ENCODE measurements around the gene NXPE4. TPM values are rescaled to one million over a fixed set of nuclear protein-coding genes. Genes with fewer than 3 reads are reported as not detected.

Gene NXPE4
- total RNA-seq, 1 experiment from 2014 or later: not detected

DNA sequence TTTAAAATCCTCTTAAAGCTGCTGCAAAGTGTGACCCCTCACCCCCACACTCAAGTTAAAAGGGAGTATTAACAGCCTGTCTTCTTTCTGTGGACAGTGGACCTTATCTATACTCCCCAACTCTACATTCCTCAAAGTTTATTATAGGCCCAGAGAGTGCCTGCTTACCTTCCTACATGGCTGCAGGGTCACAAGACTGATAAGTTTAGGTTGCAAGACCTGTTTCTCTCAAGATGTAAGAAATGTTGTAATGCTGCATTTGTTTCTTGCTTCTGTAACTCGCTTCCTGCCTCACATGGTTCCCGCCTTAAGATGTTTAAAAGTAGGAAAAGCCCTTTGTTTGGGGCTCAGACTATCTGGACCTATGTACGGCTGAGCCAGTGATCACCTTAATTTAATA is 25.8 kb downstream of the NXPE4 start:
- in situ Hi-C loops (cut with HindIII; ENCODE audit: low sequenced_read_pairs): no loop called here
- no peak for DNase-seq (ENCODE audit: low spot score)

DNA sequence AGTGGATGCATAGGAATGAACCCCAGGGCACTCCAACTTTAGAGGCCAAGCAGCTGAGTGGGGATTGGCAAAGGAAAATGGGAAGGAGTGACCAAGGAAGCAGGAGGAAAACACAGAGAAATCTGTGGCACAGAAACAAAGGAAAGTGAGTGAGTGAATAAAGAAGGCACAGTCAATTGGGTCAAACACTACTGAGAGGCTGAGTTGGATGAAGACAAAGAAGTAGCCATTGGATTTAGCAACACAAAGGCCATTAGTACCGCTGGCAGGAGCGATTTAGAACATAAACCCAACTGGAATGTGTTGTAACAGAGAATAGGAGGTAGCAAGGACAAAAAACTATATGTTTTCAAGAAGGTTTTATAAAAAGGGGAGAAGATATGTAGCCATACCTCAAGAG is 29.3 kb downstream of the NXPE4 start:
- in situ Hi-C loops (cut with HindIII; ENCODE audit: low sequenced_read_pairs): no loop called here
- DNase-seq (ENCODE audit: low spot score): no peak

DNA sequence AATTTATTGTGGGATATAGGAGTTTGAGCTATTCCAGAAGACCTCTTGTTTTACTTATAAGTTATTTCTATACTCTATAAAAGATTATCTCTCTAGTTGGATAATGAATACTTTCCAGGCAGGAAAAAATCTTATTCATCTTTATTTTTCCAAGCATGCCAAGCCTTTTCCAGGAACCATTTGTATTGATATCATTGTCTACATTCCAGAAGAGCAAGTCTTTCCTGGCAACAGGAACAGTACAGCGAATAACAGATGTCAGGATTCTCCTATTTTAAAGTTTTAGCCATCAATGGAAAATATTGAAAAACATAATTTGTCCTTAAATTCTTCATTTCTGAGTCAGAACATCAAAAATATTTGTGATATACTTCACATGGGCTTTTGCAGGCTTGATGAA is 30.8 kb downstream of the NXPE4 start:
- in situ Hi-C loops (cut with HindIII; ENCODE audit: low sequenced_read_pairs): no loop called here
- no peak for DNase-seq (ENCODE audit: low spot score)

DNA sequence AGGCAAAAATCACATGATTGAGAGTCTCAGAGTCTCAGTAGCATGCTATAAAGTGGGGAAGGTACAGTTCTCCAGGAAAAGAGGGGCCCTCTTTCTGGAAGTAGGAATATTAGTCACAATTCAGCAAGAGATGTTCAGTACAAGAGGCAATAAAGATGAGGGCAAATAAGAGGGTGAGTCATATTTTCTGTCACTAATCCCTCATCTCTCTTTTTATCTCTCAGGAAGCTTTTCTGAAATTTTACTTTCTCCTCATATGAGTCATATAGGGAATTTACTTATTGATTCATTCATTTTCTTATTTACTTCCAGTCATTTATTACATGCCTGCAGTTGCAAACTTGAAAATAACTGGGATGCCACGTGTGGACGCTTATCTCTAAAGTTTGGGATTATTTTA is 32.5 kb downstream of the NXPE4 start:
- in situ Hi-C loops (cut with HindIII; ENCODE audit: low sequenced_read_pairs): no loop called here
- DNase-seq (ENCODE audit: low spot score): no peak

DNA sequence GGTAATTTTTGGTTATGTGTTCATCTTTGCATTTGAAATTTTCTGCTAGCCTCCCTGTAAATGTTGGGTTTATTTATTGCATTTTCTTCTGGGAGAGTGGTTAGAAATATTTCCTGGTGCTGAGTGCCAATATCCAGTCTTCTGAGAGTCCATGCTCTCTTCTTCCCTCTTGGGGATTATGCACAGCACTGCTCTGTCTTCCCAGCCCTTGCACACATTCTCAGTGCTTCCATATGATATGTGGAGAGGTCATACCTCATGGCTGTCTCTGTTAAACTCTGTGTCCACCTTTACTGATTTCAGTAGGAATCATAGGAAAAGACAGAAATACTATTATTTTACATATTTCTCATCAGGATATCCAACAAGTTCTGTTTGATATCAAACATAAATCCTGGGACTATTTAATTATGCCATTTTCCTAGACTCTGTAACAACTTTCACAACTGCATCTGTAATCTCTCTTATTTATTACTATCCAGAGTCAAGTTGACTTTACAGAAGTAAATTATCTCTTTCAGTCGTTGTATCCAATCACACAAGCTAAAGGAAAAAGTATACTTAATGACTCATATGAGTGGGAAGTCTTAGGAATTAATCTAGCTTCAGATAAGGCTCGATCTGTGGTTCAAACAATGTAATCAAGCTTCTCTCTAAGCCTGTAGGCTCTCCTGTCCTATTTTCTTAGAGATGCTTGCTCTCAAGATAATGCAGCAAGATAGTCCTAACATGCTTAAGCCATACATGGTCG is 33.2 kb downstream of the NXPE4 start:
- in situ Hi-C loops (cut with HindIII; ENCODE audit: low sequenced_read_pairs): no loop called here
- no peak for DNase-seq (ENCODE audit: low spot score)

DNA sequence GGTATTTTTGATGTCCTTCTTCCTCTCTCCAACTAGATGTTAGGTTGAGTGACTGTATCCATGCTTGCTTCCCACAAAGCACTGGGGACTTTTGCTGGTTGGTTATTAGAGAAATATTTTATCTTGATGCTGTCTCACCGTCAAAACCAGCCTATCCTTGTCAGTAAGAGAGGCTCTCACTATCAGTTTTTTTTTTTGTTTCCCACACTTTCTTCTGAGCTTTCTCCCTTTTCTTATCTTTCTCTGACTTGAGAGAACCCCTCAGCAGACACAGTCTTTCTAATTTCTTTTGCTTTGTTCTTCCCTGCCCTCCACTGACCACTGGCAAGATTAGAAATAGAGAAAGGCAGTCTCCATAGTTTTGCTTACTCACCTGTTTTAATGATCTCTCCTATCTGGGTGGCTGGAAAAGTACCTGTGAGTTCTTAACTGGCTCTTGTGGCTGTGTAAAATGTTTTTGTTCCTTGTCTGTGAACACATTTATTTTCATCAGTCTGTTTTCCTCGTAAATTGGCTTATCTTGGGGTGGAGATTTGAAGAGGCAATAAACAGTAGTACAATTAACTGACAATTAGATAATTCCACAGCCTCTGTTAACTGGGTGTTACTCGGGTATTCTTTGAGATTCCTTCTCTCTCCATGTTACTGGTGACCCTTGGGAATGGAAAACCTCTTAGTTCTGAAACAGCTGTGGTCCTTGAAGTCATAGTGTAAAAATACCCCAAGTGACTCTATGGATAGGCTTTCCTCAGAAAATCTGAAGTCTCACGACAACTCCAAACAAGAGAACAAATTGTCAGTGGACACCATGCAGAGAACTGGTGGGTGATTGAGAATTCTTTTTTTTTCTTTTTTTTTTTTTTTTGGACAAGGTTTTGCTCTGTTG is 35.9 kb downstream of the NXPE4 start, which contains the start of gene NXPE1:
Gene NXPE1, minus strand, starts transcription at position 457 of the 886 bp plus-strand sequence. CDS start 8,680 bp downstream, outside the sequence.
- DNase-seq (ENCODE audit: low spot score): no peak
- in situ Hi-C loops (cut with HindIII; ENCODE audit: low sequenced_read_pairs): no loop called here

DNA sequence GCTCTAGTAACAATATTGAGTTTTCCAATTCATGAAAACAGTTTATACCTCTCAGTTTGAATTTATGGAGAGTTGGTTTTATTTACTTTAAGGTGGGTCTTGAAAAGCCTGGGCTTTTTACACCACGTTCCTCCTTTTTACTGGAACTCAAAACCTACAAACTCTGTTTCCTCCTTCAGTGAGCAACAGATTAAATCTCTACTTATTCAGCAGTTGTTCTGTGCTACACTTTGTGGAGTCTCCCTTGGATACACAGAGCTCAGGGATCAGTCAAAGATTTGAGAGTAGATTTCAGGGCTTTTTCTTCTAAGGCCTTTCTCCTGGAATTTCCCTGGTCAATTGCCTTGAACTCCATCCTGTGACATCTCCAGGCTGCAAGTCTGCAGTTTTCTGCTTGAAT is 39.5 kb downstream of the NXPE4 start:
- no peak for DNase-seq (ENCODE audit: low spot score)
- in situ Hi-C loops (cut with HindIII; ENCODE audit: low sequenced_read_pairs): no loop called here

DNA sequence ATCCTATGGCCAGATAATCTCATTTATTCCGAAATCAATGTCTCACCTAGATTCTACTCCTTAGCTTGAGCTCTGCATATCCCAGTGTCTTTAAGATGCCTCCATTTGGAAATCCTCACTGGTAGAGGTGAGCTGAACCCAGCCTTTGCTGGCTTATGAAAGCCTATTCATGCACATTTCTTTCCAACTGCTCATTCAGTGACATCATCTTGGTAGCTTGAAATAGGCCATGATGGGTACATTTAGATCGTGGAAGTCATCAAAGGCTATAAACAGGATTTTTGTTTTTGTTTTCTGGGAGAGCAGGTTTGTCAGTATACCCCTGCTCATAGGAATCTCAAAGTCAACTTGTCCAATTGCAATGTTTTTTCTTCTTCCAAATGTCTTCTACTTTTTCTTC is 41.9 kb downstream of the NXPE4 start:
- in situ Hi-C loops (cut with HindIII; ENCODE audit: low sequenced_read_pairs): no loop called here
- no peak for DNase-seq (ENCODE audit: low spot score)

DNA sequence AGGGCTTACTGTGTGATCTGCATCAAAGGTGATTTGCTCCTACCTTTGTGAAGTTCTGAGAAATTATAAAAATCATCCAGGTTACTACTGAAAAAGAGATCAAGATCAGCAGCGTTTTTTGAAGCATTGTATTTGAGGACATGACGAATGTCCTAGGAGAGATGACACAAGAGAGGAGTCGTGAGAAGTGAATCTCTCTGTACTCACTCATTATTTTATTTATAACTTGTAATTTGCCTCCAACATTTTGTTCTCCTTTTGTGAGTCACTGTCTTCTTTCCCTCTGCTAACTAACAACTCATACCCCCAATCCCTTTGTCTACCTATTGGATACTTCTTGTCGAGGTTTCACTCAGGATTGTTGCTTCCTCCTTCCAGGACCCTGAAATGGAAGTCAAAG is 44.5 kb downstream of the NXPE4 start:
- no peak for DNase-seq (ENCODE audit: low spot score)
- in situ Hi-C loops (cut with HindIII; ENCODE audit: low sequenced_read_pairs): no loop called here

DNA sequence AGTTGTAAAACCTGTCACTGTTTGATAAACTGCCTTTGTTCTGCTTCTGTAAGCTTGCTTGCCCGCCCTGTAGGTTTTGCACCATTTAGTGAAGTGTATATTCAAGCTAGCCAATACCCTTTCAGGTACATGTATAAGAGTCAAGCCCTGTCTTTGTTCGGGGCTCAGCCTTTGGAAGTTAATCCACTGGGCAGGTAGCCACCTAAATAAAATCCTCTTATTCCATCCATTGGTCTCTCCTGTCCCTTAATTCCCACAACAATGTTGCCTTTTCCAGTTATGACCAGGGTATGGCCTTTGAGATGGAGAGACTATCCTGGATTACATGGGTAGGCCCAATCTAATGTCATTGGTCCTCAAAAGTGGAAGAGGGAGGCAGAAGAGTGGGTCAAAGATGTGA is 69.9 kb downstream of the NXPE4 start:
- no peak for DNase-seq (ENCODE audit: low spot score)
- in situ Hi-C loops (cut with HindIII; ENCODE audit: low sequenced_read_pairs): no loop called here

DNA sequence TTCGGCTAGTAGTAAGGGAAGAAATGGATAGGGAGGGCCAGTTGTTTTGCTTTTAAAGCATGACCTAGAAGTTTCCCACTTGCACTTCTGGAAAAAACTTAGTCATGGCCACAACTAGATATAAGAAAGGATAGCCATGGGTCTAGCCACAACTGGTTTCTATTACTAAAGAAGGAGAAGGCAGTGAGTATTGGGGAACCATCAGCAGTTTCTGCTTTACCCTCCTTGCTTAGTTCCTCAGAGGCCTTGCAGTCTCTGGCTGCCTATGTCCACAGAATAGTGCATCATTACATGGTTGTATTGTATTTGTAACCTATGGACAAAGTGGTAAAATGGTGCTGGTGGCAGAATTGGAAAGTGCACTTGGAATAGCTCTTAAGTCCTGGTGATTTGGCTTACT is 71.5 kb downstream of the NXPE4 start:
- in situ Hi-C loops (cut with HindIII; ENCODE audit: low sequenced_read_pairs): no loop called here
- DNase-seq (ENCODE audit: low spot score): no peak

DNA sequence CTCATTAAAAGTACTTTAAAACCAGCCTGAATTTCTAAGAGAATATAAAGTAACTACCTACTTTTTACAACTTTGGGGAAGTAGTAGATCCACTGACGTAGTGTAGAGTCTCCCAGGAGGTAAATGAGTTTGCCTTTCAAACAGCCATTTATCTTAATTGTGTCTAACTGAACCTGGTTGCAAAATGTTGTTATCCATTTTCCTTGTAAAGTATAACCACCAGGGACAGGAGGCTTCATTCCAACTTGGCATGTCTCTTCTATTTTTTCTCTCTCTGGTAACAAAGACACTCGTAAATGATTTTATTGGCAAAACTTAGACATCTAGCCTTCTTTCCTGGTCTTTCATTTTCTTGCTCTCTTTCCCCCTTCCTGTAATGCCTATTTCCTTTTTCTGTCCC is 72.8 kb downstream of the NXPE4 start:
- in situ Hi-C loops (cut with HindIII; ENCODE audit: low sequenced_read_pairs): no loop called here
- DNase-seq (ENCODE audit: low spot score): no peak

Other genes with a start within 250 kb of the NXPE4 start
- 4.2 and 4.6 TPM in 2 replicates for gene C11orf71, start 195.3 kb downstream of the NXPE4 start, total RNA-seq (2014; rRNA removed; shearing (Covaris generic))
- gene RBM7, start 195.1 kb downstream of the NXPE4 start, total RNA-seq (2014; rRNA removed; shearing (Covaris generic)): 26.1 and 32.9 TPM in 2 replicates
- gene REXO2, start 156.3 kb downstream of the NXPE4 start, total RNA-seq (2014; rRNA removed; shearing (Covaris generic)): 82.0 and 90.8 TPM in 2 replicates
- gene NXPE1, start 35.9 kb downstream of the NXPE4 start, total RNA-seq (2014; rRNA removed; shearing (Covaris generic)): not detected in 2 replicates
- gene NXPE2, start 82.7 kb upstream of the NXPE4 start, total RNA-seq (2014; rRNA removed; shearing (Covaris generic)): 0.07 TPM in 1 of 2 replicates, not detected in the other